Measurements from ENCODE around the gene CLCN1. TPM values are rescaled to one million over a fixed set of nuclear protein-coding genes. Genes with fewer than 3 reads are reported as not detected.

Gene CLCN1
- total and polyA plus RNA-seq, 2 of the 8 experiments (the other 6 are each of a cell fraction or from before 2014, with no cell fraction given) = 0.36 to 0.41 TPM

GRCh38 chr7:143320620-143321019, 4.7 kb downstream of the CLCN1 start:
- H3K36me3 ChIP-seq (ENCODE audit: control insufficient read depth in 2 of 4, insufficient read depth in 4 of 4, low read length in 3 of 4) = no peaks in the 10 kb centered on the region
- POLR2A ChIA-PET (ENCODE audit: partially characterized antibody) = interaction anchor here (1.7 to 2.3 kb wide), 2 partner anchors 11 to 18 kb away, joined by 3 to 7 read pairs; no protein-coding TSS in a partner anchor
- H4K91ac ChIP-seq (replicated peaks; ENCODE audit: insufficient read length, low read length) = no peak overlapping the region

More at GRCh38 chr7:143320620-143321019, 4.7 kb downstream of the CLCN1 start:
- no peak overlapping the region for H3K23ac ChIP-seq (ENCODE audit: insufficient read length)
- H3K23me2 ChIP-seq (ENCODE audit: low read depth, low read length) = no peaks in the 10 kb centered on the region
- H3K79me1 ChIP-seq (ENCODE audit: low read depth, low read length) = no peaks in the 10 kb centered on the region
- H3K4me2 ChIP-seq (ENCODE audit: insufficient read depth in 1 of 2, low read depth in 2 of 2, low read length in 2 of 2) = no peak overlapping the region
- no peaks in the 10 kb centered on the region for H3K79me2 ChIP-seq (ENCODE audit: control insufficient read depth in 1 of 2, insufficient read depth in 2 of 2, low read length in 2 of 2)
- no peak overlapping the region for H3K18ac ChIP-seq (ENCODE audit: extremely low read depth, low read length)
- no peak overlapping the region for H3K4ac ChIP-seq (replicated peaks; ENCODE audit: insufficient read length, low read depth, low read length)
- no peak overlapping the region for H3K27ac ChIP-seq (ENCODE audit: low read depth, low read length)
- no peak overlapping the region for H2BK5ac ChIP-seq (ENCODE audit: low read depth, low read length)
- H3K9me3 ChIP-seq (ENCODE audit: insufficient read depth in 2 of 2, low read depth in 1 of 2, low read length in 1 of 2) = no peaks in the 10 kb centered on the region
- no peak overlapping the region for H2BK15ac ChIP-seq (ENCODE audit: low read length)
- no peak overlapping the region; the same call in 1 of the 2 replicates for H4K8ac ChIP-seq (ENCODE audit: extremely low read depth, insufficient read depth, low read length)
- H3K9ac ChIP-seq (replicated peaks in 1 of 4; ENCODE audit: extremely low read depth in 1 of 4, low read depth in 3 of 4, low read length in 3 of 4) = no peak overlapping the region
- H4K20me1 ChIP-seq (replicated peaks in 1 of 2; ENCODE audit: control insufficient read depth in 1 of 2, insufficient read depth in 2 of 2, low read length in 2 of 2) = no peaks in the 10 kb centered on the region
- H2BK120ac ChIP-seq (replicated peaks; ENCODE audit: low read depth, low read length) = no peak overlapping the region
- H2AFZ ChIP-seq (ENCODE audit: low read length) = no peak overlapping the region
- CTCF ChIA-PET (ENCODE audit: partially characterized antibody) = interaction anchor here (1.0 to 2.5 kb wide), 4 partner anchors 8 to 56 kb away, joined by 3 to 11 read pairs (median 3); no protein-coding TSS in a partner anchor
- TF ChIP-seq MAX (IDR thresholded peaks at IDR 0.05) (no peak), SAP30 (IDR thresholded peaks at IDR 0.05; ENCODE audit: insufficient read depth, insufficient replicate concordance, low read length) (no peak), EP300 (IDR thresholded peaks at IDR 0.05; ENCODE audit: borderline replicate concordance in 1 of 2, low read depth in 2 of 2, low read length in 2 of 2) (no peak), NANOG (IDR thresholded peaks at IDR 0.05; ENCODE audit: insufficient read depth, low read depth, low read length, poor library complexity, severe bottlenecking) (no peak), BACH1 (IDR thresholded peaks at IDR 0.05; ENCODE audit: low read length) (no peak), TAF7 (optimal IDR thresholded peaks at IDR 0.05; ENCODE audit: borderline replicate concordance, low read depth, low read length) (no peak), HDAC2 (IDR thresholded peaks at IDR 0.05; ENCODE audit: borderline replicate concordance in 1 of 2, low read depth in 2 of 2, low read length in 2 of 2) (no peak), GABPA (IDR thresholded peaks at IDR 0.05; ENCODE audit: borderline replicate concordance, insufficient read depth, low read length) (no peak)
- no peak overlapping the region for H3K4me3 ChIP-seq (ENCODE audit: extremely low read depth in 1 of 4, insufficient read depth in 2 of 4, low read depth in 3 of 4, low read length in 4 of 4)
- H3K27me3 ChIP-seq (replicated peaks in 1 of 4; ENCODE audit: control insufficient read depth in 3 of 4, extremely low read depth in 1 of 4, insufficient read depth in 3 of 4, low read length in 3 of 4) = no peaks in the 10 kb centered on the region
- no peak overlapping the region for H3K56ac ChIP-seq (replicated peaks; ENCODE audit: insufficient read length, low read depth, low read length)
- 0 out of 2 replicates have a peak overlapping the region, but pooled peaks have one; percentile 10 for H2BK12ac ChIP-seq (ENCODE audit: low read depth, low read length)
- peaks cover 0 to 5% (median under 1%) of the 10 kb centered on the region in 4 experiments; a peak in 2 of 7 replicates for H3K4me1 ChIP-seq (replicated peaks in 1 of 4; ENCODE audit: control insufficient read depth in 3 of 4, insufficient read depth in 4 of 4, low read length in 3 of 4)
- no peak overlapping the region for H2AK5ac ChIP-seq (ENCODE audit: low read depth, low read length)
- no peak overlapping the region for H2BK20ac ChIP-seq (ENCODE audit: low read length)
- no peak for DNase-seq (ENCODE audit: low read depth in 1 of 2, low spot score in 2 of 2)
- WGBS, 2 experiments (ENCODE audit: extremely low coverage in 1 of 2, insufficient coverage in 1 of 2, insufficient read length in 1 of 2, insufficient replicate concordance in 2 of 2, low coverage in 1 of 2, low lambda C conversion rate in 2 of 2, missing lambda C conversion rate in 1 of 2) = 82% methylated on average over 8 of the region's 9 CpGs; no CpG with 5 or more reads in 1 of the 2 experiments
- FAIRE-seq = no peak
- H4K5ac ChIP-seq (ENCODE audit: insufficient read length, low read depth, low read length) = no peak overlapping the region
- H3K14ac ChIP-seq (ENCODE audit: insufficient read length) = no peak overlapping the region
